HG03135 (cell line): ENCODE results near the gene CMYA5.

Experiments
- ATAC-seq: cut with Tn5 transposase; IDR thresholded peaks from one replicate; pipeline ENCODE4 v1.9.1; 2021; ENCODE audit warnings: mild to moderate bottlenecking, moderate library complexity; ENCODE audit not compliant: unreplicated experiment

The CMYA5 gene

GRCh38 chr5:79834098-79834753 is 144.6 kb downstream of the CMYA5 start:
- ATAC-seq = no peak

- ATAC-seq = no peak
These were observed 145.4 kb downstream of the CMYA5 start for GRCh38 chr5:79834754-79835714.

DNA sequence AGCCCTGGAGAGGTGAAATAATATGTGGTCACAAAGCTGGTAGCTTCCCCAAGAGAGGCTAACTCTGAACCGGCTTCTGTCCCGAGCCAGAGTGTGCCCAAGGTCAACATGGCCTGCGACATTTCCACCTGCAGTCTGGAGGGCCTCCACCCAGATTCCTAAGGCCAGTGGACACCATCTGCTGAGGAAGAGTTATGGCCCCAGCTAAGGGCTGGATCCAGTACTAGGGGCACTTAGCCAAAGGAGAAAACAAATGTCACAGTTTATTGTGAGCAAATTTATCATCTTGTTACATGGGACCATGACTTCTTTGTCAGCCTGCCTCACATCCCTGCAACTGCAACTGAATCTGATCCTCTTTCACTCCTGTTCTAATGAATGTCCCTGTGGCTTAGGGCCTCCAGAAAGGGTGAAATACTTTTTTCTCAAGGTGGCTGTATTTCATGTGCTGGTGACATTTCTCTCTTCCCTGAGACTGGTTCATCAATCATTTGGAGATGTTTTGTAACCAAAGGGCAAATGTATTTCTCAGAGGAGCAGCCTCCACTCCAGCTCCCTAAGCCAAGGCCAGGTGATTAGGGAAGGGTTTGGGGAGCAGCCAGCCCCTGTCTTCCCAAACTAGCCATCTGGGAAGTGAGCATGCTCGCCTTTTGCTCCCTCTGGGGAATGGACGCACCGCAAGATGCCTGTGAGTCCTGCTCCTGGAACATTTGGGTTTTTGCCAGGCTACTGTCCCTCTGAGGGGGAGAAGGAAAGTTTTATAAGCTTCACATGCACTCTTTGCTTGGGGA is 148.3 kb downstream of the CMYA5 start:
- ATAC-seq = no peak

GRCh38 chr5:79840084-79840990 is 150.7 kb downstream of the CMYA5 start:
- no peak for ATAC-seq

GRCh38 chr5:79841172-79841571 is 151.5 kb downstream of the CMYA5 start:
- no peak for ATAC-seq

DNA sequence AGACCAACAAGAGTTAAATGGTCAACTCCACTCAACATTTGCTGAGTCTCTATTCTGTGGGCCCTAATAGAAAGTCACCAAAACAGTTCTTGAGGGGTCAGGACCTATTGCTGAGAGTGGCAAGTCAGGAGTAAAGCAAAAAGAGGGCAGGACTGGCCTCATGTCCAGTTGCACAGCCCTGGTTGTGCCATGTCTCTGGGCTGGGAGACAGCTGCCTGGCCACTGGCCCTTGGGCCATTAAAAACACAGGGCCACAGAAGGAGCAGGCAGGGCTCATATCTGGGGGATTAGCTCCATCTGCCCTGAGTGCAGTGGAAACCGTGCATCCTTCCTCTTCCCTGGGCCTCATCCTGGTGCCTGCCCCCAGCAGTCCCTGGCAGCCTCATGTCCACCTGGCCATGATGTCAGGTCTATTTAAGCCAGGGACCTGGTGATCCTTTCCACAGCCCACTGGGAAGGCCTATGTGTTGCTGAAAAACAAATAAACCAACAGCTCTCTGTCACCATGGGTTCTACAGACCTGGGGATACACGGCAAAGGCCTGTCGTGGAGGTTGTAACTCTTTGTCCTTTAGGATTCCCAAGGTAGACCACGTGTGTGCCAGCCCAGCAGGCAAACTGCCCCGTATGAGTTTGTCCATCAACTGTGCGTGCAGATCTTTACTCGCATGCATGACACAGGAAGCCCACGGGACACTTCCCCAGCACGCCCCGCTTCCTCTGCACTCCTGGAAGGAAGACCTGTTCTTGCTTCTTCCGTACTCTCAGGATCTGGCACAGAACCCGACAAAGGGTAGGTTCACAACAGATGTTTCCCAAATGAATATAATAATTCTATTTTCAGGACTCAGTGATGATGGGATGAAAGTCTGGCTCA is 152.6 kb downstream of the CMYA5 start:
- ATAC-seq = no peak

DNA sequence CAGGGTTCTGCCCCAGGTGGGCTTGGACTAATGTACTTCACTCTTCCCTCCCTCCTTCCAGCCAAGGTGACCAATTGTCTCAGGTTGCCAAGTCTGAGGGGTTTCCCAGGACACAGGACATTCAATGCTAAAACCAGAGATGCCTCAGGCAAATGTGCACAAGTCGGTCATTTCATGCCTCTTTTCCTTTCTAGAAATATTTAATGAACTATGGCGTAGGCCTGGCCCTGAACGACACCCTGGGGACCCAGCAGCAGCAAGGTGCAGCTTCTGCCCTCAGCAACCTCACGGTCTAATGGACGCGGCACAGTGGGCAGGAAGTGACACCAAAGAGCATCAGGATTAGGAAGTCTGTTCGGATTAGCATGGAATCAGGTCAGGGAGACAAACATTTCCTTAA is 153.4 kb downstream of the CMYA5 start:
- ATAC-seq = no peak

DNA sequence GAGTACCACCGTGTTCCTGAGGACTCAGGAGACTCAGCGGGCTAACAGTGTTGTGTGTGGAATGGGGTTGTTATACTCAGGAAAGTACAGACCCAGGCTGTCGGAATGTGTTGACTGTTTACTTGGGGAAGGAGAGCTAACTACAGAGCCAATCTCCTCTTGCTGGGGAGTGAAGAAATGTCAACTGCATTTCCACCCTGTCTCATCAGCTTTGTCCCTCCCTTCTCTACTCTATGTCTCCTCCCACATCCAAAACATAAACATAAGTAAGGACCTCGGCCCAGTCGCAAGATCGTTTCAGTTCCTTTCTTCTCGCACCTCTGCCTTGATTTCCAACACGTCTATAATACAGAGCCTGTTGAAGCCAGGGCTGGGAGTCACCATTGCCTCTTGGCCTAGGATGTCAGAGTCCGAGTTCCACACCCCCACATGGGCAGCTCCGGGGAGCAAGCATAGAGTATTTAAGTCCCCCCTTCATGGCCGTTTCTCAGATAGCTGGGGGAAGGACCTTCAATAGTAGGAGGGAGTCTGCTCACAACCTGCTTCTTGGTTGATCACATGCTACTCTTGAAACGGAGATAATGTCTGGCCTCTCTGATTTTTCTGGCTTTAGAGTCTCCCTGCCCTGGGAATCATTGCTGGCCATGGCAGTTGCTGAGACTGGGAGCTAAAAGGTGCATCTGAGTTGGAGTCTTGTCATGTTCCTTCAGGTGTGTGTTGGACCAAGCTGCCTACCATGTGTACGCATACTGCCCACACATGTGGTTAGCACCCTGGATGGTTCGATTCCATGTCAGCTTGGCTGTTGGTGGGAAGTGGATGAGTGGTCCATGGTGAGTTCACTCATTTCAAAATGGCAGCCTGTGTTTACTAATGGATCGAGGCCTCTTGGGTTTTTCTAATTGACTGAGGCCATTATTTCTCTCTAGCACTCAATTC is 154.1 kb downstream of the CMYA5 start:
- ATAC-seq = no peak

DNA sequence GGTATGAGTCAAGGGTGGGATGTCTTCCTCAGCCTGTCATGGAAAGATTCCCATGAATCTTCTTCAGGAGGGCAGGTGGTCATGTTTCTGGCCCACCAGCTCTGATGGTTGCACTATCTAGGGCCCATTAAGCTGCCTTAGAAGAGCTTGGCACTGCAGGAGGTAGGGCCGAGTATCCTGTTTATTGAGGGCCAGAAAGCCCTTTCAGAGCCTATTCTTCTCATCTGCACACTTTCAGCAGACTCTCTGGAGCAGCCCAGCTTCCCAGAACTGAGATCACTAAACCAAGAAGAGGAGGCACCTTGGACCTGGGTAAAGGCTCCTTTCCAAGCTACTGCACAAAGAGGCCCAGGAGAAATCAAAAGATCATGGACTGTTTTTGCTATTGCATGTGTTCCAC is 154.9 kb downstream of the CMYA5 start:
- no peak for ATAC-seq

- no peak for ATAC-seq
These were observed 156.0 kb downstream of the CMYA5 start for GRCh38 chr5:79845448-79846197.

DNA sequence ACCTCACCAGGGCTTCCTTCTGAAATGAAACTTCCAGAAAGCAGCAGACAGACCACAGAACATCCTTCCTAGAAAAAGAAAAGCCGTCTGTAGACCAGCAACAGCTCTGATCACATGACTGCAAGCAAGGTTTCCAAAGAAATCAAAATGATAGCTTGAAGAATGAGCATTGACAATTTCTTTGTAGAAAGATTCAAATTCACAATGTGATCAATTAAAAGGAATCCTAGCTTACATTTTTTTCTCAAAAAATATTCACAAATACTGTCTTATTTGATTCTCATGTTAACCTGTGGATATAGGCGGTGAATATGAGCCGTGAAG is 156.5 kb downstream of the CMYA5 start:
- ATAC-seq = no peak

DNA sequence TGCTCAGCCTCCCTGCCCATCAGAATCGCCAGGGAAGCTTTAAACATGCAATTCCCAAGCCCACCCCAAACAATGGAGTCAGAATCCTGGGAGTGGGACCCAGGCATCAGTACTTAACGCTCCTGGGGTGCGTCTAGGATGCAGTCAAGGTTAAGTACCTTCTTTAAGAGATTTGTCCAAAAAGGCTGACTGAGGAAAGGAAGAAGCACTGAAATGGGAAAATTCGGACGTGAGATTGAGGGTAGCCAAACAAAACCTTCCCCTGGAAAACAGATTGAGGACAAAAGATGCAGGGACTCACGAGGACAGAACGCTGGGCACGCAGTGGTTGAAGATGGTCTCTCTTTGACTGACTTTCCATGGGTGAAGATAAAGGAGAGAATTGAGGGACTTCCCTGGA is 157.9 kb downstream of the CMYA5 start:
- ATAC-seq = no peak

DNA sequence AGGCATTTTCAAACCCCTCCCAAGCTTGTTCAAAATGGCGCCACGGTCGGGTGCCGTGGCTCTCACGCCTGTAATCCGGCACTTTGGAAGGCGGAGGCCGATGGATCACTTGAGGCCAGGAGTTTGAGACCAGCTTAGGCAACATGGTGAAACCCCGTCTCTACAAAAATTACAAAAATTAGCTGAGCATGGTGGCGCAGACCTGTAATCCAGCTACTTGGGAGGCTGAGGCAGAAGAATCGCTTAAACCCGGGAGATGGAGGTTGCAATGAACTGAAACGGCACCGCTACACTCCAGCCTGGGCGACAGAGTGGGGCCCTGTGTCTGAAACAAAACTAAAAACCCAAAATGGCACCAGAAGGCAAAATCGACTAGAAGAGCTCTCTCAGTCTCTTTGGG is 159.4 kb downstream of the CMYA5 start:
- ATAC-seq = no peak
